Fibroblast of lung (primary cell): ENCODE results near the gene KCNJ6.

Experiments used
- EZH2 ChIP-seq: IDR thresholded peaks from 2 replicates; pipeline ENCODE4 v1.5.1; 2012; ENCODE audit warnings: low read length, control low read depth, mild to moderate bottlenecking; ENCODE audit errors: missing control alignments
- TF ChIP-seq, protein P1 (sequence below), 2 donors: IDR thresholded peaks in 1 of 2; conservative IDR thresholded peaks in 1 of 2; 1 replicate in 1 of 2; 2 replicates in 1 of 2; pipeline ENCODE4 v1.5.1; 2011 to 2012; ENCODE audit warnings: low read length in 2 of 2, control low read depth in 1 of 2, inconsistent platforms in 1 of 2, low read depth in 1 of 2, mild to moderate bottlenecking in 1 of 2

DNA sequence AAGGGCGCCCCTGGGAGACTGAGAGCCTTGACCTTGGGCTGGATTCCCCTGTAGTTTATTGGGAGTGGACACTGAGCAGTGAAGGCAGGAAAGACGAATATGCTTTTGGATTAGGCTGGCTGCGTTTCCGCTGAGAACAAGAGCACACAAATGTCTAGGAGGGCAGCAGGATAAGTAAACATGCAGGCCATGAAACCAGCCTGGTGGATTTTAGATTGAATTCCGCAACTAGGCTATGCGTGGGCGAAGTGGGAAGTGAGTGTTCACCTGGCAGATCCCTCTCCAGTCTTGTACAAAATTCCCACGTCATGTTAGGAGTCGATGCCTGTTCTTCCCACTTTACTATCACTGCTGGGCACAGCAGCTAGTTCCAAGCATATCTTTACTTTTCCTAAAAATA is 21.4 kb upstream of the KCNJ6 start:
- TF ChIP-seq, protein P1, sequence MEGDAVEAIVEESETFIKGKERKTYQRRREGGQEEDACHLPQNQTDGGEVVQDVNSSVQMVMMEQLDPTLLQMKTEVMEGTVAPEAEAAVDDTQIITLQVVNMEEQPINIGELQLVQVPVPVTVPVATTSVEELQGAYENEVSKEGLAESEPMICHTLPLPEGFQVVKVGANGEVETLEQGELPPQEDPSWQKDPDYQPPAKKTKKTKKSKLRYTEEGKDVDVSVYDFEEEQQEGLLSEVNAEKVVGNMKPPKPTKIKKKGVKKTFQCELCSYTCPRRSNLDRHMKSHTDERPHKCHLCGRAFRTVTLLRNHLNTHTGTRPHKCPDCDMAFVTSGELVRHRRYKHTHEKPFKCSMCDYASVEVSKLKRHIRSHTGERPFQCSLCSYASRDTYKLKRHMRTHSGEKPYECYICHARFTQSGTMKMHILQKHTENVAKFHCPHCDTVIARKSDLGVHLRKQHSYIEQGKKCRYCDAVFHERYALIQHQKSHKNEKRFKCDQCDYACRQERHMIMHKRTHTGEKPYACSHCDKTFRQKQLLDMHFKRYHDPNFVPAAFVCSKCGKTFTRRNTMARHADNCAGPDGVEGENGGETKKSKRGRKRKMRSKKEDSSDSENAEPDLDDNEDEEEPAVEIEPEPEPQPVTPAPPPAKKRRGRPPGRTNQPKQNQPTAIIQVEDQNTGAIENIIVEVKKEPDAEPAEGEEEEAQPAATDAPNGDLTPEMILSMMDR (conservative IDR thresholded peaks at IDR 0.05 in 1 of 2, IDR thresholded peaks at IDR 0.05 in 1 of 2; ENCODE audit: low read depth in 1 of 2, low read length in 2 of 2), result no peak
- no peak for TF ChIP-seq EZH2
